ENCODE measurements around the gene MRPL53. TPM values are rescaled to one million over a fixed set of nuclear protein-coding genes. Genes with fewer than 3 reads are reported as not detected.

Gene MRPL53
- total and polyA plus RNA-seq, 9 of the 15 experiments (the other 6 are each of a cell fraction or from before 2014, with no cell fraction given) = 11.5 to 87.9 (median 41.1) TPM

- TF ChIP-seq, protein P1, sequence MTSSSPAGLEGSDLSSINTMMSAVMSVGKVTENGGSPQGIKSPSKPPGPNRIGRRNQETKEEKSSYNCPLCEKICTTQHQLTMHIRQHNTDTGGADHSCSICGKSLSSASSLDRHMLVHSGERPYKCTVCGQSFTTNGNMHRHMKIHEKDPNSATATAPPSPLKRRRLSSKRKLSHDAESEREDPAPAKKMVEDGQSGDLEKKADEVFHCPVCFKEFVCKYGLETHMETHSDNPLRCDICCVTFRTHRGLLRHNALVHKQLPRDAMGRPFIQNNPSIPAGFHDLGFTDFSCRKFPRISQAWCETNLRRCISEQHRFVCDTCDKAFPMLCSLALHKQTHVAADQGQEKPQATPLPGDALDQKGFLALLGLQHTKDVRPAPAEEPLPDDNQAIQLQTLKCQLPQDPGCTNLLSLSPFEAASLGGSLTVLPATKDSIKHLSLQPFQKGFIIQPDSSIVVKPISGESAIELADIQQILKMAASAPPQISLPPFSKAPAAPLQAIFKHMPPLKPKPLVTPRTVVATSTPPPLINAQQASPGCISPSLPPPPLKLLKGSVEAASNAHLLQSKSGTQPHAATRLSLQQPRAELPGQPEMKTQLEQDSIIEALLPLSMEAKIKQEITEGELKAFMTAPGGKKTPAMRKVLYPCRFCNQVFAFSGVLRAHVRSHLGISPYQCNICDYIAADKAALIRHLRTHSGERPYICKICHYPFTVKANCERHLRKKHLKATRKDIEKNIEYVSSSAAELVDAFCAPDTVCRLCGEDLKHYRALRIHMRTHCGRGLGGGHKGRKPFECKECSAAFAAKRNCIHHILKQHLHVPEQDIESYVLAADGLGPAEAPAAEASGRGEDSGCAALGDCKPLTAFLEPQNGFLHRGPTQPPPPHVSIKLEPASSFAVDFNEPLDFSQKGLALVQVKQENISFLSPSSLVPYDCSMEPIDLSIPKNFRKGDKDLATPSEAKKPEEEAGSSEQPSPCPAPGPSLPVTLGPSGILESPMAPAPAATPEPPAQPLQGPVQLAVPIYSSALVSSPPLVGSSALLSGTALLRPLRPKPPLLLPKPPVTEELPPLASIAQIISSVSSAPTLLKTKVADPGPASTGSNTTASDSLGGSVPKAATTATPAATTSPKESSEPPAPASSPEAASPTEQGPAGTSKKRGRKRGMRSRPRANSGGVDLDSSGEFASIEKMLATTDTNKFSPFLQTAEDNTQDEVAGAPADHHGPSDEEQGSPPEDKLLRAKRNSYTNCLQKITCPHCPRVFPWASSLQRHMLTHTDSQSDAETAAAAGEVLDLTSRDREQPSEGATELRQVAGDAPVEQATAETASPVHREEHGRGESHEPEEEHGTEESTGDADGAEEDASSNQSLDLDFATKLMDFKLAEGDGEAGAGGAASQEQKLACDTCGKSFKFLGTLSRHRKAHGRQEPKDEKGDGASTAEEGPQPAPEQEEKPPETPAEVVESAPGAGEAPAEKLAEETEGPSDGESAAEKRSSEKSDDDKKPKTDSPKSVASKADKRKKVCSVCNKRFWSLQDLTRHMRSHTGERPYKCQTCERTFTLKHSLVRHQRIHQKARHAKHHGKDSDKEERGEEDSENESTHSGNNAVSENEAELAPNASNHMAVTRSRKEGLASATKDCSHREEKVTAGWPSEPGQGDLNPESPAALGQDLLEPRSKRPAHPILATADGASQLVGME (CRISPR knock-in tag; IDR thresholded peaks at IDR 0.05) = no peak
- peak; percentile 17; the same call in 1 of the 2 replicates for TF ChIP-seq EGR1 (conservative IDR thresholded peaks at IDR 0.05)
- TF ChIP-seq, protein P2, sequence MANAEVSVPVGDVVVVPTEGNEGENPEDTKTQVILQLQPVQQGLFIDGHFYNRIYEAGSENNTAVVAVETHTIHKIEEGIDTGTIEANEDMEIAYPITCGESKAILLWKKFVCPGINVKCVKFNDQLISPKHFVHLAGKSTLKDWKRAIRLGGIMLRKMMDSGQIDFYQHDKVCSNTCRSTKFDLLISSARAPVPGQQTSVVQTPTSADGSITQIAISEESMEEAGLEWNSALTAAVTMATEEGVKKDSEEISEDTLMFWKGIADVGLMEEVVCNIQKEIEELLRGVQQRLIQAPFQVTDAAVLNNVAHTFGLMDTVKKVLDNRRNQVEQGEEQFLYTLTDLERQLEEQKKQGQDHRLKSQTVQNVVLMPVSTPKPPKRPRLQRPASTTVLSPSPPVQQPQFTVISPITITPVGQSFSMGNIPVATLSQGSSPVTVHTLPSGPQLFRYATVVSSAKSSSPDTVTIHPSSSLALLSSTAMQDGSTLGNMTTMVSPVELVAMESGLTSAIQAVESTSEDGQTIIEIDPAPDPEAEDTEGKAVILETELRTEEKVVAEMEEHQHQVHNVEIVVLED (CRISPR knock-in tag; IDR thresholded peaks at IDR 0.05) = no peak
- TF ChIP-seq CREB5 (CRISPR knock-in tag; IDR thresholded peaks at IDR 0.05) = no peak
Observed at GRCh38 chr2:74511104-74511989, 38.9 kb upstream of the MRPL53 start (continued).
